HCT116 (cell line): Measurements from ENCODE around the gene CHCHD5. TPM values are rescaled to one million over a fixed set of nuclear protein-coding genes. Genes with fewer than 3 reads are reported as not detected.

Experiments used
- ATAC-seq: fragments of 200-7000 bp; cut with Tn5 transposase; 2 replicates; pipeline ENCODE4 v1.9.1; 2020; ENCODE audit warnings: mild to moderate bottlenecking, moderate library complexity
- BruUV-seq: library from RNA; stranded (reverse); fragments of 400-500 nt; replicated peaks from 2 replicates; lab custom pipeline; 2021; lab: Mats Ljungman, UMichigan
- CTCF ChIA-PET: fragments of 300-600 bp; sonication (Branson Sonifier 250); formaldehyde crosslinking; loops from one replicate; lab custom pipeline; 2021; ENCODE audit warnings: antibody characterized with exemption; lab: Charles Lee
- POLR2A ChIA-PET: fragments of 300-600, 350-600 bp; sonication (Branson Sonifier 250); formaldehyde crosslinking; loops from one replicate; lab custom pipeline; 2021; ENCODE audit warnings: antibody characterized with exemption; lab: Charles Lee
- RAD21 ChIA-PET, 2 experiments: fragments of 300-600 bp; sonication (Branson Sonifier 250); formaldehyde crosslinking; loops; one replicate each; lab custom pipeline; 2023; ENCODE audit warnings: low total read pairs in 2 of 2; ENCODE audit not compliant: uncharacterized antibody in 2 of 2, unreplicated experiment in 2 of 2, low non-redundant PET in 1 of 2; lab: Charles Lee
- DNase-seq: peaks from one replicate; pipeline ENCODE4 v3.0.0-alpha.2; 2010; ENCODE audit warnings: low read depth, low spot score
- H2AFZ ChIP-seq: fragments of 200-600 bp; shearing (Covaris generic), sonication (generic); 2 replicates; pipeline ENCODE4 v1.6.1; 2017; ENCODE audit warnings: low read depth, mixed run types, mixed read lengths, antibody characterized with exemption, low read length; ENCODE audit not compliant: poor library complexity, severe bottlenecking
- H3K27ac ChIP-seq: 2 replicates; pipeline ENCODE4 v1.5.1; 2012; ENCODE audit warnings: low read depth, low read length
- H3K27me3 ChIP-seq: fragments of 200-600 bp; sonication (generic); 2 replicates; pipeline ENCODE4 v1.6.1; 2016; ENCODE audit warnings: mixed run types, low read length, mixed read lengths; ENCODE audit not compliant: insufficient read depth
- H3K36me3 ChIP-seq, 2 experiments: fragments of 200-500 bp in 1 of 2; fragments of 200-600 bp in 1 of 2; sonication (Bioruptor generic) in 1 of 2; sonication (generic) in 1 of 2; 2 replicates each; pipeline versions ENCODE4 v1.5.1 to v1.6.1; 2014 to 2016; ENCODE audit warnings: low read length in 2 of 2, inconsistent platforms in 1 of 2, mixed read lengths in 1 of 2, mixed run types in 1 of 2; ENCODE audit not compliant: insufficient read depth in 2 of 2, control insufficient read depth in 1 of 2
- H3K4me1 ChIP-seq, 2 experiments: fragments of 200-600 bp in 1 of 2; sonication (generic) in 1 of 2; 2 replicates each; pipeline versions ENCODE4 v1.5.1 to v1.6.1; 2012 to 2017; ENCODE audit warnings: low read length in 2 of 2, inconsistent platforms in 1 of 2, mild to moderate bottlenecking in 1 of 2, mixed read lengths in 1 of 2, mixed run types in 1 of 2, moderate library complexity in 1 of 2; ENCODE audit not compliant: insufficient read depth in 2 of 2, control insufficient read depth in 1 of 2
- H3K4me2 ChIP-seq: fragments of 200-600 bp; sonication (generic); 2 replicates; pipeline ENCODE4 v1.6.1; 2017; ENCODE audit warnings: mixed run types, low read length, mixed read lengths
- H3K4me3 ChIP-seq, 2 experiments: fragments of 200-600 bp in 1 of 2; sonication (generic) in 1 of 2; replicated peaks in 1 of 2; 2 replicates each; pipeline ENCODE4 v1.5.1; 2011 to 2016; ENCODE audit warnings: low read length in 2 of 2, control low read depth in 1 of 2, low read depth in 1 of 2, mild to moderate bottlenecking in 1 of 2, mixed read lengths in 1 of 2, mixed run types in 1 of 2
- H3K79me2 ChIP-seq: fragments of 200-600 bp; sonication (generic); 2 replicates; pipeline ENCODE4 v1.6.1; 2017; ENCODE audit warnings: mild to moderate bottlenecking, mixed run types, low read length, moderate library complexity, mixed read lengths; ENCODE audit not compliant: insufficient read depth
- H3K9ac ChIP-seq: fragments of 200-600 bp; sonication (generic); 2 replicates; pipeline ENCODE4 v1.6.1; 2016; ENCODE audit warnings: low read length, mixed read lengths
- H3K9me2 ChIP-seq: fragments of 200-600 bp; sonication (generic), shearing (Covaris generic); 2 replicates; pipeline ENCODE4 v1.6.1; 2017; ENCODE audit warnings: mixed run types, mild to moderate bottlenecking, moderate library complexity; ENCODE audit not compliant: insufficient read depth
- H3K9me3 ChIP-seq, 2 experiments: fragments of 200-500 bp in 1 of 2; fragments of 200-600 bp in 1 of 2; sonication (Bioruptor generic) in 1 of 2; sonication (generic) in 1 of 2; 2 replicates each; pipeline ENCODE4 v1.6.1; 2014 to 2017; ENCODE audit warnings: low read length in 2 of 2, mixed read lengths in 2 of 2, inconsistent platforms in 1 of 2, low read depth in 1 of 2, mild to moderate bottlenecking in 1 of 2, mixed run types in 1 of 2, moderate library complexity in 1 of 2; ENCODE audit not compliant: control insufficient read depth in 1 of 2, insufficient read depth in 1 of 2
- H4K20me1 ChIP-seq: fragments of 200-600 bp; sonication (generic), shearing (Covaris generic); 2 replicates; pipeline ENCODE4 v1.6.1; 2017; ENCODE audit warnings: mixed run types, mild to moderate bottlenecking, moderate library complexity; ENCODE audit not compliant: insufficient read depth
- CEBPB ChIP-seq: IDR thresholded peaks from 2 replicates; pipeline ENCODE4 v1.6.1; 2012; ENCODE audit warnings: low read depth
- CTCF ChIP-seq, 3 experiments: fragments of 200-600 bp in 1 of 3; sonication (generic) in 1 of 3; IDR thresholded peaks in 2 of 3; conservative IDR thresholded peaks in 1 of 3; 2 replicates each; pipeline ENCODE4 v1.5.1; 2012 to 2017; ENCODE audit warnings: low read depth in 2 of 3, low read length in 2 of 3, antibody characterized with exemption in 1 of 3, borderline replicate concordance in 1 of 3, control low read depth in 1 of 3, mild to moderate bottlenecking in 1 of 3, mixed read lengths in 1 of 3, mixed run types in 1 of 3, moderate library complexity in 1 of 3; ENCODE audit not compliant: insufficient read depth in 1 of 3
- POLR2AphosphoS5 ChIP-seq: IDR thresholded peaks from 2 replicates; pipeline ENCODE4 v1.6.1; 2011; ENCODE audit warnings: mild to moderate bottlenecking, low read depth, low read length, moderate library complexity
- RAD21 ChIP-seq: IDR thresholded peaks from 2 replicates; pipeline ENCODE4 v1.6.1; 2012; ENCODE audit warnings: low read depth, mild to moderate bottlenecking
- intact Hi-C: fragments of 100-400 bp; cut with micrococcal nuclease; formaldehyde crosslinking; loops from 2 replicates; pipeline ENCODE4 v1.10.0; 2022
- total RNA-seq: library from RNA; stranded (reverse); gene quantifications from one replicate; pipeline ENCODE4 v1.2.1, GENCODE V29; 2021; ENCODE audit not compliant: unreplicated experiment
- TF ChIP-seq, protein P1 (sequence below): IDR thresholded peaks from 2 replicates; pipeline ENCODE4 v1.6.1; 2012

CHCHD5 gene
- total RNA-seq, 1 experiment from 2014 or later, result 49.8 TPM

DNA sequence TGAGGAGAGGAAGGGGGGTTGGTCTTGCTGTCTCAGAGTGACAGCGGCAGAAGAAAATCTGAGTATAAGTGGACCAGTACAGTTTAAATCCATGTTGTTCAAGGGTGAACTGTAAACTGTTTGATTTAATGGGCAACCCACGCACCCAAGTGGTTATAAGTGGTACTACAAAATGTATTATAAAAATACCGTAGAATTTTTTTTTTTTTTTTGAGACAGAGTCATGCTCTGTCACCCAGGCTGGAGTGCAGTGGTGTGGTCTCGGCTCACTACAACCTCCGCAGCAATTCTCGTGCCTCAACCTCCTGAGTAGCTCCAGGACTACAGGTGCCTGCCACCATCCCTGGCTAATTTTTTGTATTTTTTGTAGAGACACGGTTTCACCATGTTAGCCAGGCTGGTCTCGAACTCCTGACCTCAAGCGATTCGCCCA lies 2.1 kb upstream of the CHCHD5 start:
- ChIA-PET POLR2A (no interaction called here), RAD21 (interaction anchor here in 1 of 2 experiments (1.1 kb wide), 1 partner anchor 698 kb away, joined by 3 read pairs; no protein-coding TSS in a partner anchor), CTCF (interaction anchor here (1.6 kb wide), 1 partner anchor 103 kb away, joined by 3 read pairs; no protein-coding TSS in a partner anchor)
- H3K4me3 ChIP-seq, result no peak overlapping the region
- H4K20me1 ChIP-seq, result no peaks in the 10 kb centered on the region
- H3K79me2 ChIP-seq, result peaks cover 13% of the 10 kb centered on the region
- peaks cover 2 to 7% of the 10 kb centered on the region in 2 experiments; a peak in 1 of 4 replicates for H3K36me3 ChIP-seq
- TF ChIP-seq RAD21 (peak; percentile 69), CEBPB (no peak), POLR2AphosphoS5 (0 out of 2 replicates have a peak, but pooled peaks have one; percentile 18), CTCF (IDR thresholded peaks at IDR 0.05 in 2 of 3, conservative IDR thresholded peaks at IDR 0.05 in 1 of 3; ENCODE audit: borderline replicate concordance in 1 of 3, insufficient read depth in 1 of 3, low read depth in 2 of 3, low read length in 2 of 3) (peak; percentile 41 to 63 (median 56))
- TF ChIP-seq, protein P1, sequence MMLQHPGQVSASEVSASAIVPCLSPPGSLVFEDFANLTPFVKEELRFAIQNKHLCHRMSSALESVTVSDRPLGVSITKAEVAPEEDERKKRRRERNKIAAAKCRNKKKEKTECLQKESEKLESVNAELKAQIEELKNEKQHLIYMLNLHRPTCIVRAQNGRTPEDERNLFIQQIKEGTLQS, result no peak
- DNase-seq, result peak; percentile 24
- H2AFZ ChIP-seq, result no peak overlapping the region
- intact Hi-C loops, result loop anchor here (1.0 to 5.0 kb wide), 6 partner anchors 102 to 695 kb away; partner anchors contain the start of genes TMEM87B and ZC3H8
- no peaks in the 10 kb centered on the region for H3K9me2 ChIP-seq
- BruUV-seq, result no TSS peak
- H3K9me3 ChIP-seq, result no peaks in the 10 kb centered on the region
- peak; percentile 3 for ATAC-seq
- H3K4me2 ChIP-seq, result peak overlapping the region; percentile 87
- peak overlapping the region; percentile 85; the same call in 1 of the 2 replicates for H3K9ac ChIP-seq
- H3K27ac ChIP-seq, result no peak overlapping the region
- H3K27me3 ChIP-seq, result no peaks in the 10 kb centered on the region
- H3K4me1 ChIP-seq, result peaks cover 15 to 28% of the 10 kb centered on the region in 2 experiments
